KMS-11 (cell line): Measurements from ENCODE around the gene KRT26.

Source experiments
- H2AFZ ChIP-seq: fragments of 200-600 bp; sonication (generic); 2 replicates; pipeline ENCODE4 v1.6.1; 2016; ENCODE audit warnings: antibody characterized with exemption, mixed run types, low read depth
- H3K27ac ChIP-seq: fragments of 200-600 bp; sonication (generic); 2 replicates; pipeline ENCODE4 v1.6.1; 2016; ENCODE audit warnings: mild to moderate bottlenecking, mixed run types
- H3K27me3 ChIP-seq: fragments of 200-600 bp; sonication (generic); 2 replicates; pipeline ENCODE4 v1.6.1; 2017; ENCODE audit warnings: mild to moderate bottlenecking, low read depth, mixed run types, moderate library complexity; ENCODE audit not compliant: insufficient read depth
- H3K36me3 ChIP-seq: fragments of 200-600 bp; sonication (generic); 2 replicates; pipeline ENCODE4 v1.6.1; 2017; ENCODE audit warnings: mild to moderate bottlenecking, mixed run types; ENCODE audit not compliant: insufficient read depth
- H3K4me1 ChIP-seq: fragments of 200-600 bp; sonication (generic); 2 replicates; pipeline ENCODE4 v1.6.1; 2016; ENCODE audit warnings: mild to moderate bottlenecking, low read depth, mixed run types; ENCODE audit not compliant: poor library complexity, severe bottlenecking
- H3K4me2 ChIP-seq: fragments of 200-600 bp; sonication (generic); 2 replicates; pipeline ENCODE4 v1.7.0; 2016; ENCODE audit warnings: mild to moderate bottlenecking, mixed run types
- H3K4me3 ChIP-seq: fragments of 200-600 bp; sonication (generic); IDR thresholded peaks from 2 replicates; pipeline ENCODE4 v1.6.1; 2017; ENCODE audit warnings: low read depth, low read length, mixed read lengths; ENCODE audit not compliant: insufficient read depth
- H3K79me2 ChIP-seq: fragments of 200-600 bp; sonication (generic); 2 replicates; pipeline ENCODE4 v1.6.1; 2016; ENCODE audit warnings: low read depth, mixed run types; ENCODE audit not compliant: insufficient read depth
- H3K9ac ChIP-seq: fragments of 200-600 bp; sonication (generic); 2 replicates; pipeline ENCODE4 v1.6.1; 2016; ENCODE audit warnings: mild to moderate bottlenecking, mixed run types
- H4K20me1 ChIP-seq: fragments of 200-600 bp; sonication (generic); 2 replicates; pipeline ENCODE4 v1.6.1; 2016; ENCODE audit warnings: mild to moderate bottlenecking, mixed run types; ENCODE audit not compliant: insufficient read depth
- TF ChIP-seq, protein P1 (sequence below): fragments of 200-600 bp; sonication (generic); conservative IDR thresholded peaks from 2 replicates; pipeline ENCODE4 v1.6.1; 2017; ENCODE audit warnings: low read depth, mild to moderate bottlenecking, antibody characterized with exemption, low read length, moderate library complexity, mixed read lengths

Gene KRT26

DNA sequence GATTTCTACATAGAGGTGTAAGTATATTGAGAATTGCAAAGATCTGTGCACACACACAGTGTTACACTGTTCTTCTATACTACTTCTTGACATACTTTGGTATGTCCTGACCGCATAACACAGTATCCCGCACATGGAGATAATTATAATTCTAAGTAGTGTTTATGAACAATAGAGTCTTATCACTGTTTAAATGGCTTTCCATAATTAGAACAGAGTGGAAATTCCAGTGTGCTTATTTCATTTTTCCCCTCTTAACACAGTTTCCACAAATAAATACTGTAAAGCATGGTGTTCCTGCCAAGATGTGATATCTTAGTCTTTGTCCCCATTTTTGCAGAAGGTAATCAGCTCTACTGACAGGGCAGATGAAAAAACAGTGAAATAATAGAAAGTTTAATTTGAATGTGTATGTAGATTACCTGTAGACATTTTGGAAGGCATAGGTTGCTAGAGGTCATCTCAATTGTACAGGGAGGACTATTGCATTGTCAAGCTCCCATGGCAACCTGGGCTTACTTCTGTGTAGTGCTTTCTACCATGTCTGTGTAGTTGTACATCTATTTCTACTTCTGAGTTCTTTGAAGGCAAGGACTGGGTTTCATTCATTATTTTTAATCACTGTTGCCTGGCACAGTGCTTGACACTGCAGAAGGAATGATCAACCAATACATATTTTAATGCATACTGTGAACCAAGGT is 37.9 kb upstream of the KRT26 start:
- Histone ChIP-seq H2AFZ (no peak overlapping the region), H3K27ac (no peak overlapping the region), H4K20me1 (no peaks in the 10 kb centered on the region), H3K9ac (no peak overlapping the region), H3K79me2 (no peaks in the 10 kb centered on the region), H3K36me3 (no peaks in the 10 kb centered on the region), H3K4me2 (no peak overlapping the region), H3K27me3 (no peaks in the 10 kb centered on the region), H3K4me3 (no peak overlapping the region), H3K4me1 (no peaks in the 10 kb centered on the region)
- TF ChIP-seq, protein P1, sequence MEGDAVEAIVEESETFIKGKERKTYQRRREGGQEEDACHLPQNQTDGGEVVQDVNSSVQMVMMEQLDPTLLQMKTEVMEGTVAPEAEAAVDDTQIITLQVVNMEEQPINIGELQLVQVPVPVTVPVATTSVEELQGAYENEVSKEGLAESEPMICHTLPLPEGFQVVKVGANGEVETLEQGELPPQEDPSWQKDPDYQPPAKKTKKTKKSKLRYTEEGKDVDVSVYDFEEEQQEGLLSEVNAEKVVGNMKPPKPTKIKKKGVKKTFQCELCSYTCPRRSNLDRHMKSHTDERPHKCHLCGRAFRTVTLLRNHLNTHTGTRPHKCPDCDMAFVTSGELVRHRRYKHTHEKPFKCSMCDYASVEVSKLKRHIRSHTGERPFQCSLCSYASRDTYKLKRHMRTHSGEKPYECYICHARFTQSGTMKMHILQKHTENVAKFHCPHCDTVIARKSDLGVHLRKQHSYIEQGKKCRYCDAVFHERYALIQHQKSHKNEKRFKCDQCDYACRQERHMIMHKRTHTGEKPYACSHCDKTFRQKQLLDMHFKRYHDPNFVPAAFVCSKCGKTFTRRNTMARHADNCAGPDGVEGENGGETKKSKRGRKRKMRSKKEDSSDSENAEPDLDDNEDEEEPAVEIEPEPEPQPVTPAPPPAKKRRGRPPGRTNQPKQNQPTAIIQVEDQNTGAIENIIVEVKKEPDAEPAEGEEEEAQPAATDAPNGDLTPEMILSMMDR = no peak

DNA sequence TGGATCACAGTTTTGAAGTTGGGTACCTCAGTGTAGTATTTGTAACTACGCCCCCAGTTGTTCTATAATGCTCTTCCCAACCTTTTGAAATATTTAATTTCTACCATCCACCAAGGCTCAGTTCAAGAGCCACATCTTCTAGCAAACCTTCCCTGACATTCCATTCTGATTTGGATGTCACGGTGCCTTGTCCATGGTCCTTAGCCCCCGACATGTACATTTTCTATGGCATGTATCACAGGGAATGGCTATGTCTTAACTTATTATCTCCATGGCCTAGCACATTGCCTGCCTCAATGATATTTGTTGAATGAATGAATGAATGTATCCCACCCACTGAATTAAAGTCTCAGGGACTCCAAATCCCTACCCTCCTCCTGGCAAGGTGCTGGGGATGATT is 34.1 kb upstream of the KRT26 start:
- Histone ChIP-seq H3K27me3 (no peaks in the 10 kb centered on the region), H3K79me2 (no peaks in the 10 kb centered on the region), H3K27ac (no peak overlapping the region), H3K4me1 (peaks cover 3% of the 10 kb centered on the region), H3K4me2 (no peak overlapping the region), H4K20me1 (no peaks in the 10 kb centered on the region), H3K4me3 (no peak overlapping the region), H3K9ac (no peak overlapping the region), H2AFZ (no peak overlapping the region), H3K36me3 (no peaks in the 10 kb centered on the region)
- TF ChIP-seq, protein P1 = no peak

- Histone ChIP-seq H4K20me1 (no peaks in the 10 kb centered on the region), H3K79me2 (no peaks in the 10 kb centered on the region), H3K4me1 (peaks cover 3% of the 10 kb centered on the region), H3K4me2 (no peak overlapping the region), H3K9ac (no peak overlapping the region), H3K27ac (no peak overlapping the region), H2AFZ (peak overlapping the region; percentile 24; the same call in 1 of the 2 replicates), H3K27me3 (no peaks in the 10 kb centered on the region), H3K4me3 (no peak overlapping the region), H3K36me3 (no peaks in the 10 kb centered on the region)
- TF ChIP-seq, protein P1 = peak; percentile 91
These were observed 31.6 kb upstream of the KRT26 start for GRCh38 chr17:40803617-40804082.

DNA sequence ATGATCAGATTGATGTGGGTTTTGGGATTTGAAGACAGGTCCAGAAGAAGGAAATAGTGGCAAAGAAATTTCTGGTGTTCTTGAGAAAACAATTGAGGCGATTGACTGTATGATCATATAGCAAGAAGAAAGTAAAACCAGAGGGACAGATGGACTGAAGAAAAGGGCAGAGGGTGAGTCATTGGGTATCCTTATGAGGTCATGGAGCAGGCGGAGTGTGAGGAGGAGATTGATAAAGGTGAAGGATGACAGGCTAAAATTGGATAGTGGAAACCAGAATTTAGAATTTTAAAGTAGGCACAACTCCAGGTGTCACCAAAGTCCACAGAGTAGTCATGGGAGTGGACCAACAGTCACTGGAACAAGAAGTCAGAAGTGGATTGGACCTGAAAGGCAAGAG is 29.2 kb upstream of the KRT26 start:
- H3K36me3 ChIP-seq = no peaks in the 10 kb centered on the region
- H3K9ac ChIP-seq = no peak overlapping the region
- H3K4me3 ChIP-seq = no peak overlapping the region
- TF ChIP-seq, protein P1 = no peak
- no peak overlapping the region for H3K27ac ChIP-seq
- no peak overlapping the region for H2AFZ ChIP-seq
- H3K4me2 ChIP-seq = no peak overlapping the region
- peaks cover 3% of the 10 kb centered on the region for H3K4me1 ChIP-seq
- no peaks in the 10 kb centered on the region for H4K20me1 ChIP-seq
- H3K27me3 ChIP-seq = no peaks in the 10 kb centered on the region
- H3K79me2 ChIP-seq = no peaks in the 10 kb centered on the region
